OCI-LY7 (cell line): ENCODE measurements around the gene CTPS2. TPM values are rescaled to one million over a fixed set of nuclear protein-coding genes. Genes with fewer than 3 reads are reported as not detected.

ENCODE experiments used
- BruUV-seq: library from RNA; stranded (reverse); fragments of 400-500 nt; replicated peaks from 2 replicates; lab custom pipeline; 2021; lab: Mats Ljungman, UMichigan
- CTCF ChIA-PET: fragments of 300-600 bp; sonication (Branson Sonifier 250); formaldehyde crosslinking; loops from one replicate; lab custom pipeline; 2022; ENCODE audit warnings: antibody characterized with exemption; ENCODE audit not compliant: unreplicated experiment; lab: Charles Lee
- POLR2A ChIA-PET: fragments of 300-600 bp; sonication (Branson Sonifier 250); formaldehyde crosslinking; loops from one replicate; lab custom pipeline; 2022; ENCODE audit warnings: antibody characterized with exemption; lab: Charles Lee
- DNase-seq: peaks from one replicate; pipeline ENCODE4 v3.0.0-alpha.2; 2015; ENCODE audit warnings: low spot score
- H2AFZ ChIP-seq: fragments of 200-600 bp; sonication (generic), shearing (Covaris generic); 2 replicates; pipeline ENCODE4 v1.6.1; 2014; ENCODE audit warnings: mild to moderate bottlenecking, antibody characterized with exemption, low read length, moderate library complexity
- H3K27ac ChIP-seq: fragments of 200-600 bp; sonication (generic); 2 replicates; pipeline ENCODE4 v1.5.1; 2014; ENCODE audit warnings: mixed run types, low read depth, mild to moderate bottlenecking, moderate library complexity, low read length, inconsistent platforms; ENCODE audit not compliant: poor library complexity, severe bottlenecking
- H3K36me3 ChIP-seq: fragments of 200-600 bp; sonication (generic); 2 replicates; pipeline ENCODE4 v1.6.1; 2014; ENCODE audit warnings: mild to moderate bottlenecking, antibody characterized with exemption, low read length, moderate library complexity, mixed read lengths; ENCODE audit not compliant: insufficient read depth
- H3K4me1 ChIP-seq: fragments of 200-600 bp; sonication (generic); 2 replicates; pipeline ENCODE4 v1.5.1; 2014; ENCODE audit warnings: mild to moderate bottlenecking, low read length; ENCODE audit not compliant: insufficient read depth, poor library complexity, severe bottlenecking
- H3K4me2 ChIP-seq: fragments of 200-600 bp; sonication (generic); 2 replicates; pipeline ENCODE4 v1.6.1; 2014; ENCODE audit warnings: mild to moderate bottlenecking, low read length
- H3K4me3 ChIP-seq: fragments of 200-600 bp; sonication (generic); 2 replicates; pipeline ENCODE4 v1.5.1; 2014; ENCODE audit warnings: mild to moderate bottlenecking, low read depth, low read length; ENCODE audit not compliant: poor library complexity, severe bottlenecking
- H3K79me2 ChIP-seq: fragments of 200-600 bp; sonication (generic); 2 replicates; pipeline ENCODE4 v1.6.1; 2016; ENCODE audit warnings: low read depth, mild to moderate bottlenecking, low read length, moderate library complexity, mixed read lengths; ENCODE audit not compliant: insufficient read depth
- H3K9me2 ChIP-seq: fragments of 200-600 bp; sonication (generic); 2 replicates; pipeline ENCODE4 v1.6.1; 2016; ENCODE audit warnings: mild to moderate bottlenecking, low read length, mixed read lengths; ENCODE audit not compliant: insufficient read depth
- H3K9me3 ChIP-seq: fragments of 200-600 bp; sonication (generic); 2 replicates; pipeline ENCODE4 v1.6.1; 2014; ENCODE audit warnings: mild to moderate bottlenecking, mixed run types, low read length, mixed read lengths
- H4K20me1 ChIP-seq: fragments of 200-600 bp; sonication (generic); 2 replicates; pipeline ENCODE4 v1.6.1; 2014; ENCODE audit warnings: mild to moderate bottlenecking, antibody characterized with exemption, low read length, moderate library complexity, mixed read lengths; ENCODE audit not compliant: insufficient read depth
- EZH2phosphoT487 ChIP-seq: fragments of 200-600 bp; sonication (generic); IDR thresholded peaks from 2 replicates; pipeline ENCODE4 v1.6.1; 2018; ENCODE audit warnings: low read depth, borderline replicate concordance, mild to moderate bottlenecking, mixed run types, antibody characterized with exemption, low read length, moderate library complexity, mixed read lengths
- intact Hi-C: fragments of 100-400 bp; cut with micrococcal nuclease; formaldehyde crosslinking; loops from one replicate; pipeline ENCODE4 v1.10.0; 2022; ENCODE audit not compliant: unreplicated experiment
- total RNA-seq, 2 experiments: library from RNA; depleted of rRNA in 1 of 2; stranded (reverse); fragments of >200 nt in 1 of 2; shearing (Covaris generic) in 1 of 2; gene quantifications; 2 replicates each; pipeline ENCODE4 v1.2.3, GENCODE V29; 2014 to 2022
- TF ChIP-seq, protein P1 (sequence below): fragments of 200-600 bp; sonication (generic); conservative IDR thresholded peaks from 2 replicates; pipeline ENCODE4 v1.5.1; 2014; ENCODE audit warnings: mild to moderate bottlenecking, antibody characterized with exemption, low read length, moderate library complexity, mixed read lengths

Gene CTPS2
- total RNA-seq, 2 experiments from 2014 or later, result 15.9 to 21.3 TPM

- POLR2A ChIA-PET, result interaction anchor here (0.7 kb wide), 2 partner anchors 14 to 123 kb away, joined by 3 to 4 read pairs; no protein-coding TSS in a partner anchor
- no TSS peak for BruUV-seq
- H3K9me2 ChIP-seq, result no peaks in the 10 kb centered on the region
- H2AFZ ChIP-seq, result no peak overlapping the region
- intact Hi-C loops, result no loop called here
- CTCF ChIA-PET, result no interaction called here
- no peak for DNase-seq
- no peaks in the 10 kb centered on the region for H4K20me1 ChIP-seq
- no peaks in the 10 kb centered on the region for H3K9me3 ChIP-seq
- H3K4me3 ChIP-seq, result no peak overlapping the region
- H3K79me2 ChIP-seq, result no peaks in the 10 kb centered on the region
- no peaks in the 10 kb centered on the region for H3K4me1 ChIP-seq
- H3K4me2 ChIP-seq, result no peak overlapping the region
- TF ChIP-seq EZH2phosphoT487, result no peak
- TF ChIP-seq, protein P1, sequence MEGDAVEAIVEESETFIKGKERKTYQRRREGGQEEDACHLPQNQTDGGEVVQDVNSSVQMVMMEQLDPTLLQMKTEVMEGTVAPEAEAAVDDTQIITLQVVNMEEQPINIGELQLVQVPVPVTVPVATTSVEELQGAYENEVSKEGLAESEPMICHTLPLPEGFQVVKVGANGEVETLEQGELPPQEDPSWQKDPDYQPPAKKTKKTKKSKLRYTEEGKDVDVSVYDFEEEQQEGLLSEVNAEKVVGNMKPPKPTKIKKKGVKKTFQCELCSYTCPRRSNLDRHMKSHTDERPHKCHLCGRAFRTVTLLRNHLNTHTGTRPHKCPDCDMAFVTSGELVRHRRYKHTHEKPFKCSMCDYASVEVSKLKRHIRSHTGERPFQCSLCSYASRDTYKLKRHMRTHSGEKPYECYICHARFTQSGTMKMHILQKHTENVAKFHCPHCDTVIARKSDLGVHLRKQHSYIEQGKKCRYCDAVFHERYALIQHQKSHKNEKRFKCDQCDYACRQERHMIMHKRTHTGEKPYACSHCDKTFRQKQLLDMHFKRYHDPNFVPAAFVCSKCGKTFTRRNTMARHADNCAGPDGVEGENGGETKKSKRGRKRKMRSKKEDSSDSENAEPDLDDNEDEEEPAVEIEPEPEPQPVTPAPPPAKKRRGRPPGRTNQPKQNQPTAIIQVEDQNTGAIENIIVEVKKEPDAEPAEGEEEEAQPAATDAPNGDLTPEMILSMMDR, result no peak
- H3K27ac ChIP-seq, result no peak overlapping the region
- H3K36me3 ChIP-seq, result peaks cover 6% of the 10 kb centered on the region; the same call in 1 of the 2 replicates
These were observed 50.1 kb downstream of the CTPS2 start for GRCh38 chrX:16662402-16662801.

GRCh38 chrX:16661495-16661894 lies 51.0 kb downstream of the CTPS2 start:
- Histone ChIP-seq H3K4me2 (no peak overlapping the region), H3K9me3 (no peaks in the 10 kb centered on the region), H3K4me3 (no peak overlapping the region), H2AFZ (no peak overlapping the region), H3K9me2 (no peaks in the 10 kb centered on the region), H4K20me1 (no peaks in the 10 kb centered on the region), H3K4me1 (no peaks in the 10 kb centered on the region), H3K27ac (no peak overlapping the region), H3K79me2 (no peaks in the 10 kb centered on the region), H3K36me3 (peaks cover 6% of the 10 kb centered on the region; the same call in 1 of the 2 replicates)
- no peak for DNase-seq
- ChIA-PET POLR2A (no interaction called here), CTCF (no interaction called here)
- TF ChIP-seq, protein P1, result no peak
- no peak for TF ChIP-seq EZH2phosphoT487
- intact Hi-C loops, result no loop called here
- BruUV-seq, result no TSS peak

- Histone ChIP-seq H3K27ac (no peak overlapping the region), H3K36me3 (no peaks in the 10 kb centered on the region; the same call in 1 of the 2 replicates), H3K9me2 (no peaks in the 10 kb centered on the region), H4K20me1 (no peaks in the 10 kb centered on the region), H3K4me2 (no peak overlapping the region), H3K4me3 (no peak overlapping the region), H3K4me1 (no peaks in the 10 kb centered on the region), H3K9me3 (no peaks in the 10 kb centered on the region), H2AFZ (no peak overlapping the region), H3K79me2 (no peaks in the 10 kb centered on the region)
- no TSS peak for BruUV-seq
- no peak for DNase-seq
- intact Hi-C loops, result no loop called here
- ChIA-PET POLR2A (no interaction called here), CTCF (no interaction called here)
- no peak for TF ChIP-seq EZH2phosphoT487
- TF ChIP-seq, protein P1, result no peak
These were observed 53.1 kb downstream of the CTPS2 start for GRCh38 chrX:16659321-16659720.
